RKO (cell line): ENCODE data around the gene TLE3.
"Not testable (repeated sequence)": the region's sequence is repeated elsewhere in the genome, so short reads cannot be mapped to it uniquely, and the experiment has no call there.

Experiments used
- DNase-seq: peaks from one replicate; pipeline ENCODE4 v3.0.0-alpha.2; 2016; ENCODE audit warnings: low spot score

TLE3 gene

GRCh38 chr15:70125605-70126004 lies 27.9 kb upstream of the TLE3 start:
- DNase-seq, result no peak

- no peak for DNase-seq
Measured at GRCh38 chr15:70121624-70122302, 24.0 kb upstream of the TLE3 start.

- DNase-seq, result no peak
Measured at GRCh38 chr15:70120958-70121623, 23.4 kb upstream of the TLE3 start.

- DNase-seq, result no peak
Measured at GRCh38 chr15:70119911-70120508, 22.3 kb upstream of the TLE3 start.

GRCh38 chr15:70118599-70118998 lies 20.9 kb upstream of the TLE3 start:
- no peak for DNase-seq

GRCh38 chr15:70116317-70116716 lies 18.6 kb upstream of the TLE3 start:
- DNase-seq, result no peak

- DNase-seq, result no peak
Measured at GRCh38 chr15:70114221-70114620, 16.5 kb upstream of the TLE3 start.

GRCh38 chr15:70113304-70113700 lies 15.6 kb upstream of the TLE3 start:
- DNase-seq, result no peak

- DNase-seq, result not testable (repeated sequence)
Measured at GRCh38 chr15:70112572-70113303, 15.0 kb upstream of the TLE3 start.

GRCh38 chr15:70112074-70112395 lies 14.3 kb upstream of the TLE3 start:
- no peak for DNase-seq

GRCh38 chr15:70111203-70112073 lies 13.7 kb upstream of the TLE3 start:
- DNase-seq, result no peak

GRCh38 chr15:70109978-70110377 lies 12.3 kb upstream of the TLE3 start:
- no peak for DNase-seq

- DNase-seq, result no peak
Measured at GRCh38 chr15:70109531-70109930, 11.8 kb upstream of the TLE3 start.

- no peak for DNase-seq
Measured at GRCh38 chr15:70103880-70104626, 6.3 kb upstream of the TLE3 start.

GRCh38 chr15:70102827-70103226 lies 5.1 kb upstream of the TLE3 start:
- DNase-seq, result no peak

- peak; percentile 88 for DNase-seq
Measured at GRCh38 chr15:70101459-70102113, 3.9 kb upstream of the TLE3 start.

- DNase-seq, result no peak
Measured at GRCh38 chr15:70100474-70101341, 3.0 kb upstream of the TLE3 start.

- no peak for DNase-seq
Measured at GRCh38 chr15:70099967-70100473, 2.3 kb upstream of the TLE3 start.

- peak; percentile 98 for DNase-seq
Measured at GRCh38 chr15:70099167-70099966, 1.6 kb upstream of the TLE3 start.
